ENCODE results near the gene RAMP3. TPM values are rescaled to one million over a fixed set of nuclear protein-coding genes. Genes with fewer than 3 reads are reported as not detected.

The RAMP3 gene
- total RNA-seq, 1 donor from 2014 or later: not detected

Other genes with a start within 250 kb of the RAMP3 start
- 252 and 258 TPM in 2 replicates for gene MYO1G, start 178.8 kb upstream of the RAMP3 start, total RNA-seq
- 59.2 and 65.5 TPM in 2 replicates for gene CCM2, start 157.6 kb upstream of the RAMP3 start, total RNA-seq
- 0.05 TPM in 1 of 2 replicates, not detected in the other for gene NACAD, start 68.8 kb upstream of the RAMP3 start, total RNA-seq
- 176 and 195 TPM in 2 replicates for gene TBRG4, start 46.1 kb upstream of the RAMP3 start, total RNA-seq

Data from activated T-helper 1 cell treated with anti-CD3 and anti-CD28 coated beads, Interleukin-12 subunit alpha, Interleukin-12 subunit beta, Interleukin-2, Interleukin-4 antibody, amounts not matched to agents 30 ng/mL and 10 ng/mL and 1 ng/mL, durations not matched to agents 14 hours and 24 hours and 36 hours (primary cell).